GM18909 (cell line): ENCODE measurements around the gene HMGB4.
A peak's percentile ranks its signal among the peaks of the same experiment; 100 is the strongest.

Source experiments
- ATAC-seq: cut with Tn5 transposase; IDR thresholded peaks from one replicate; pipeline ENCODE4 v1.9.1; 2021; ENCODE audit warnings: mild to moderate bottlenecking; ENCODE audit not compliant: unreplicated experiment, poor library complexity

The HMGB4 gene

DNA sequence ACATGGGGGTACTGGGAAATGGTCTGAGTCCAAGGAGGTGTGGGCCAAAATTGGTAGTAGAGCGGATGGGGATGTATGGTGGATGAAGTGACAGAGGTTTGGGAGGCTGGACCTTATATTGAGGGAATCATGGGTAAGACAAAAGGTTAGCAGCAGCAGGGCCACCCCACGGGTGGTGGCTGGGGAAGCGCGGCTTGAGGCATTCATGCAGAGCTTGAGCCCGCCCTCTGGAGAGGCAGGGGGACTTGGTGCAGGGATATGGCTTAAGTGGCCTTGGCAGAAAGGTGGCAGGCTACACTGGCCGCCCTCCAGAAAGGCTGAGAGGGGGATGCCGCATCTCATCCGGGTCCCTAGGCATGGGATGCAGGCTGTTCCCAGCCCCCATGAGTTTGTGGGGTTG is 31.5 kb downstream of the HMGB4 start:
- no peak for ATAC-seq

DNA sequence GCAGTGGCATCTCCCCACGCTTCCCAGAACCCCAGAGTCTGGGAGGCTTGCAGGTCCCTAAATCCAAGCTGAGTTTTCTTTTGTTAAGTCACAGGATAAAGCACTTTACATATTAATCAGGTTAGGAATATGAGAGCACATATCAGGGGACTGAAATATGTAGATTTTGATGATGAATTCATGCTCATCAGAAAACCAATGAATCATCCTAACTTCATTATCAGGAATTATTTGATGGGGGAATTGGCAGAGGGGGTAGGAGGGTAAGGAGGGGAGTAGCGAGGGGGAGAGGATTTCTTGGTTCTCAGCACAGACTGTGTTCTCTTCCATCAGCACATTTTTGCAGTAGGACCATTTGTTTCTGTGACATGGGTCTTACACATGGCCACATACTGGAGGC is 32.1 kb downstream of the HMGB4 start:
- no peak for ATAC-seq

DNA sequence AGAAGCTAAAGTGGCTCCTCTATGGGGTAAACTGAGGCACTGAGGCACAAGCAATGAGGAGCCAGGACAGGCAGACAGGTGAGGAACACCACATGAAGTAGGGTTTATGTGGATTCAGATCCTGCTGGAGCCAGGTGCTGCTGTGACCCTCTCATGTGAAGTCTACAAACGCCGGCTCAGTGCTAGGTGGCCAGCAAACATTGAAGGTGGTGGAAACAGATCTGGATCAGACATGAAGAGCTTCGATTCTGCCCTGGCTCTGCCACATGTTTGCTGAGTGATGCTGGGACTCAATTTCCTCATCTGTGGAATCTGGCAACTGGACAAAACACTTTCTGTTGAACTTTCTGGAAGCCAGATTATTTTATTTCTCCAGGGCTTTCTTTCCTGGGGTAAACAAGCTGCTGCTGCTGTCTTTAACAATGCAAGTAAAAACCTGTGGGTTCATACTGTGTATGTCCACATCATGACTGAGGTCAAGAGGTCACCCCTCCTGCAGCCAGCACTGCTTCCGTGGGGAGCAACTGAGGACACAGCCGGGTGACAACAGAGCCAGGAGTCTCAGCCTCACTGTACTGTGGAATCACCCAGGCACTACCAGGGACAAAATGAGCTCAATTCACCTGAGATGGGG is 33.3 kb downstream of the HMGB4 start:
- no peak for ATAC-seq

DNA sequence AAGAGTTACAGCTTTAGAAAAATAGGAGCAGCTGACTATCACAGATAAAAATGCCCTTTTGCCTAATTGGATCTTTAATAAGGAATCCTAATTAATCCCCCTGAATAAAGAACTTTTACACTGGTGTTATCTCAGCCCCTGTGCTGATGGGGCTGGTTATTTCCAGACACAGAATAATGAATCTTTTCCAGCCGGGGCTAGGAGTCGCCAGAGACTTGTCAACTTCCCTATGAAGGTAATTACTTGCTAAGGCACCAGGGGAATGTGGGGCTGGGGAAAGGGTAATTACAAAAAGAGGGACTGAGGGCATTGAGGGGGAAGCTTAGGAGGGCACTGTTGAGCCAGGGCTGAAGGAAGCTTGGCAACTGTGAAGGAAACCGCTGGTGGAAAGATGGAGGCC is 34.5 kb downstream of the HMGB4 start:
- ATAC-seq: no peak

DNA sequence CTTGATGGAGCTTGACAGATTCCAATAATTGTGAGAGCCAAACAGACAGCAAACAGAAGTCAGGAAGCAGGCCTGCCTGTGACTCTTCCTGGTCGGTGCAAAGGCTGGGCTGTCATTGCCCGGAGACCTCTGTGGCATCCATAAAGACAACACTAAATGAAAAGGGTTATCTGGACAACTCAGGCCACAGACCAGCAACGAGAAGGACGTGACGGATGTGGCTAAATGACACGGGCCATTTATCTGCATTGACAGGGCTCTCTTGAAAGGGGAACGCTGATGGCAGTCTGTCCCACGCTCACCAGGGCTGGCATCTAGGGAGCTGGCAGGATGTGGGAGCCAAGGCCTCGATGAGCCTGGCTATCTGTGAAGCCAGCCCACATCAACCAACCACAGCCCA is 35.0 kb downstream of the HMGB4 start:
- ATAC-seq: no peak

DNA sequence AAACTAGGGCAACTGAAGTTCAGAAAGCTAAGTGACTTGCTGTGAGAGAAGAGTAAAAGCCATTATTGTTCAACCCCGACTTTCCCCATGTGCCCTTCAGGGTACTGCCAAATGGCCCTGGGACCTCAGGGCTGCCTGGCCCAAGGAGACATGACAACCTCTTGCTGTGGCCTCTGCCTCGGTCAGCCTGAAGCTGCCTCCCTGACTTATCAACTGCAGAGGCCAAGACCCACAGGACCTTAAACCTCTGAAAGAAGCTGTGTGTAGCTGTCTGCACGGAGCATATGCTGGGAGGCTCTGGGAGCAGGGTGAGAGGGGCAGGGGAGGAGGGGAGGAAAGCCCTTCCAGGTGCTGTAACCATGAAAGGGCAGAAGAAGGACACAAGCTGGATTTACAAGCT is 35.9 kb downstream of the HMGB4 start:
- ATAC-seq: no peak

DNA sequence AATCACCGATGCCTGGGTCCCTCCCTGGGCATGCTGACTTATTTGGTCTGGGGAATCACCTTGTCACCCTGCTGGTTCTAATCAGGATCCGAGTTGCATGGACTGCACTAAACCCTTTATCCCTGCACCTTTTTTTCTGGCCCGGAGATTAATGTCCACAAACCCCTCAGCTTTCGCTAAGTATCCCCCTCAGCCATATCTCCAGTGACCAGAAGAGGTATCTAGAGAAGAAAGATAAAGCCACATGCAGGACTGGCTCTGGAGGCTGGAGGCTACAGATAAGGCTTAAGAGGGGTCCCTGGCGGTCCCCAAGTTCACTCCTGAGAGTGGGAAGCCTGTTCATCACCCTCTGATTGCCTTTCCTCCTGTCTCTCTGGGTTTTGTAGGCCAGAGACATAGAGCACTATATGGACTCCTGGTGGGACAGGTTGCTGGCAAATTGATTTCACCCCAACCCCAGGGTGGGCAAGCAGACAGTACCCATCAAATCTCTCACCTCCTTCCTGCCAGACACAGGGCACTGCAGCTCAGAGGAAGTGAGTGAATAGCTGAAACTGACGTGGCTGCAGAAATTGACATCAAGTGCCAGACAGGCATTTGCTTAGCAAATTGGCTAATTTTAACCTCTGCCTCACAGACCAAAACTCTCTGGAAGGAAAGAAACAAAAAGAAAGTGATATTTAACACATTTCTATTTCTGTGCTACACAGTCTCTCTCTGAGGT is 38.8 kb downstream of the HMGB4 start:
- ATAC-seq: peak; percentile 85

DNA sequence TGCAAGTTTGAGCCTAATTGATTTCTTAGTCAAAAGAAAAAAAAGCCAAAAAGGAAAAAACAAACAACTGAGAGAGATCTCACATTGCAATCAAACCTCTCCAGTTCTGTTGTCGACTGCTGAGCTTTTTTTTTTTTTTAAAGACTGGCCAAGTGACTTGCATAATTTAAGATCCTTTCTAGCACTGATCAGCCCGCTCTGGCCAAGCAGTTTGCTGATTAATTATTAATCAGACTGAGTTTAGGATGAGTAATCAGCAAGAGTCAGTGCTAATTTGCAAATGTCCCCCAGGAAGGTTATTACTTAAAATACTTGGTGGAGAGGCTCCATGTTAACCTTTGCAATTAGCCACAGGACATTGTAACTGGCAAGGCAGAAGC is 39.3 kb downstream of the HMGB4 start:
- peak; percentile 75 for ATAC-seq

DNA sequence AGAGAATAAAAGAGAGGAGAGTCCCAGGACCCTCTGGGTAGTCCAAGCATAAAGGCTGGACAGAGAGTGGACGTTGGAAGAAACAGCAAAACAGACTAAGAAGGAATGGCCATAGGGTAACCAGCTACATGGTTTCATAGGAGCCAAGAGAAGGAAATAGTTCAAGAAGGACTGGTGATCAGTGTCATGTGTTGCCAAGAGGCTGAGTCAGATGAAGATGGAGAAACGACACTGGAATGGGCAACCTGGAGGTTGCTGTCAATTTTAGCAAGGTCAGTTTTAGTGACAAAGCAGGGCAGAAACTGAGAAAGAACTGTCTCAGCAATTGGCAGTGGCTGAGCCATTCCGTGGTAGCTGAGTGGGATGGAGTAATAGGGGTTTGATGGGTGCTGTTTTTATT is 41.4 kb downstream of the HMGB4 start:
- ATAC-seq: no peak

DNA sequence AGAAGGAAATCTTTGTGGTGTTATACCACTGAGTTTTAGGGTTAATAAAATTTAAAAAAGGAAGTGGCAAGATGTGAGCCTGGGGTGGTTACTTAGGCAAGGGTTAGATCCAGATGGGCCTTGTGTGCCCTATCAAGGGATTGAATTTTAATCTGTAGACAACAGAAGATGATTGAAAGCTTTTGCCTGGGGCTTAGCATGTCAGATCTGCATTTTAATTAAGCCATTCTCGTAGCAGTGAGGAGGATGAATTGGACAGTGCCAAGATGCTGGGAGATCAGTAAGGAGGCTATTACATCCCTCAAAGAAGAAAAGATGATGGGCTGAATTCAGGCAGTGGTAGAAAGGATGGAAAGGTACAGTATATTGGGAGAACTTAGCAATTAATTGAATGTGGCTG is 42.3 kb downstream of the HMGB4 start:
- no peak for ATAC-seq

DNA sequence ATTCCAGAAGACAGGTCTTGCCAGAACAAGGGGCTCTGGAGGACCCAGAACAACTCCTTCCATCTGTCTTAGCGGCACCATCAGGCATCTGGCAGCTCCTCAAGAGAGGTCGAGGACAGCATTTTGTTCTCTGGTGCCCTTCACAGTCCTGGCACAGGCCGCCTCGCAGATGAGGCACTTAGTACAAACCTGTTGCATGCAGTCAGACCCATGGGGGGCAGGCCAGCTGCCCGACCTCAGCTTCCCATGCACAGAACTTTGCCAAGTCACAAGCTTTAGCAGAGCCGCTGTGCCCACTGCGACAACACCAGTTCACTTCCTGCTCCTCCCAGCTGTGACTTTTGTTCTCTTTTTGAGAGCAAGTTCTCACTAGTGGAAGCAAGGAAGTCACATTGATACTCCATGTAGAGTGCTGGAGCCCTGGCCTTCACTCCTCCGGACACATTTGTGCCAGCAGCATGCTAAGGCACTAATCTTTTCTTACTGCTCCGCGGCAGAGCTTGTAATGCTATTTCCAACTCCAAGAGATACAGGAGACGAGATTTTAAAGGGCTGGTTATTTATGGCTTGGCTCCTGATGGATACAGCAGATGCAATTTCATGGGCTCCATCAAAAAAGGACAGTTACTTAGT is 44.6 kb downstream of the HMGB4 start:
- no peak for ATAC-seq
